GM19240 (cell line): ENCODE measurements around the gene MSS51.

ENCODE experiments used
- DNase-seq: peaks from one replicate; pipeline ENCODE4 v3.0.0; 2011; ENCODE audit warnings: low spot score; ENCODE audit not compliant: insufficient read length

MSS51 gene

DNA sequence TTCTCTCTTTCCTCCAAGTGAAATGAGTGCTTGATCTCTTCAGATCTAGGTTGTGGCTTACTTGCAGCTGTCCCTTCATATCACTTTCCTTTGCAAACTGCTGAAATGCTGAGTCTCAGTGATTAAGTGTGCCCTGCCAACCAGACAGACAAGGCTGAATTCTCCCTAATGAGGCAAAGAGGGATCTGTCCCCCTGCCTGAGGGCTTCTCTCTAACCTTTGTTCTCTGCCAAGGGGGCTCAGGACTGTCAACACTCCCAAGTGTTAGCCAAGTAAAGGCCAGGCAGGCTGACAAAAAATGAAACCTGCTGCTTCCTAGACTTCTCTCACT lies at the start of gene MSS51:
MSS51 (minus strand) TSS at position 24 of the 330 bp plus-strand sequence. CDS start 5,277 bp downstream, outside the sequence.
- DNase-seq: no peak

DNA sequence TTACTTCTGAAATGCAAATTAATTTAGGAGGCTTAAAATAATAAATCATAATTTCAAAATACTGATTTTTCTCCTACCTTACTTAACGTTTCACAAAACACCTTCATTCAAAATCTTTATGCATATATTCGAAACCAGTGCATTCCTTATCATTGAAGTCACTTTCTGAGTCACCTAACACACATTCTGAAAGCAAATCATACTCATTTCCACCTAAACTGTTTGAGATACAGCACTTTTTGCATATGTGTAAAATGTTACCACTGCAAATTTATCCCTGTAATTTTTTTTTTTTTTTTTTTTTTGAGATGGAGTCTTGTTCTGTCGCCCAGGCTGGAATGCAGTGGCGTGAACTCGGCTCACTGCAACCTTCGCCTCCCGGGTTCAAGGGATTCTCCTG lies 46.8 kb upstream of the MSS51 start:
- no peak for DNase-seq

DNA sequence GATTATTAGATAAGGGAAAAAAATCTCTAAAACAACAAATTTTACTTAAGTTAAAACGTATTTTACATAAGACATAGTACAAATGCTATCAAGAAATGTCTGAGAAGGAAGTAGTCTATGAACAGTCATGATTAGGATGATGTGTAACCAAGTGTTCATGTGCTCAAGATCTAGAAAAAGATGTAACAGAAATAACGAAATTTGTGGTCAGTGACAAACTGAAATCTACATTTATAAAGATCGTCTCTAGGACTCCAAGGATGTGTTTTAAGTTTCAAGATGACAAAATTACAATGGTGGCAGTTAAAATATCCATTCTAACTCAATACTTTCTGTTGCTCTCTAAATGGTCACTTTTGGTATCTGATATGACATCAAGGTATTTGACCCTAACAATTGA lies 45.3 kb upstream of the MSS51 start:
- no peak for DNase-seq

DNA sequence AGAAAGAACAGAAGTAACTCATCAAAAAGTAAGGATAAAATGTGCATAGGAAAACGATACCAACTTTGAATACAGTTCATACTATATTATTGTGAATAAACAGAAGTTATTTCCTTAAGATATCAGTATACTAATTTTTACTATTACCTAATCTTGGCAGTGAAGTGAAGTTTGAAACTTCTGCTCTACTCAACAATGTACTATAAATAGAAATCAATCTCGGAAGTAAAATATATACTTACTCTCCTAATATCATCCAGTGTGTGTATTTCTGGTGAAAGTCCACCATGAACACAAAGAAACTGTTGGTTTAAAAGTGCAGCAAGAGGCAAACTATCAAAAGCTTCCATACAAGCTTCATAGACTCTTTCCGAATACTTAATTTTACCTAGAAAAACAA lies 37.9 kb upstream of the MSS51 start:
- DNase-seq: no peak

DNA sequence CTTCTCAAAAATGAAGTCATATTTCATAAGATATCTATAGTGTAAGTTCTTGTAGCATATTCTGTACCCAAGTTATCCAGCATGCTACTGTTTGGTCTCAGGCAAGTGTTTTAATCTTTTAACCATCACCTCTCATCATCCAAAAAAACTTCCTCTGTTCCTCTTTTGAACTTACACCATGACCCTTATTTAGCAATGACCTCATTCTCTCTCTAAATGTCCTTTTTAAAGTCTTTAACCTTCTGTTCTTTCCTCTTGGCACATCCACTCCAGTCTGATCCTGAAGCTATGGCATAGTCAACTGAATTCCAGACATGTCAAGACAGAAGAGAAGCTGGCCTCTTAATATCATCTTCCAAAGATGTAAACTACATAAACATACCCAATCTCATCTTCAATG lies 36.2 kb upstream of the MSS51 start:
- DNase-seq: no peak

DNA sequence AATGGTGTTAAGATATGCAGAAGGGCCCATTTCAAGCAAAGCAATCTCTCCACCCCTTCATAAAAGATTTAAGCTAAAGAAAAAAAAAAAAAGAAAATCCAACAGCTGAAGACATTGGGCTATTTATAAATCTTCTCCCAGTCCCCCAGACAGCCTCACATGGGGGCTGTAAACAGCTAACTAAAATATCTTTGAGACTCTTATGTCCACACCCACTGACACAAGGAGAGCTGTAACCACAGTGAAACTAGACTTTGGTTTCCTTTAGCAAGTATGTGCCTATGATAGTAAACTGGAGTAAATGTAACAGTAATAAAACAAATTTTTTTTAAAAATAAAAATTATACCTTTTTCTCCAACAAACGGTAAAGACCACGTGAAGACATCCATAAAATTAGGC lies 33.8 kb upstream of the MSS51 start:
- no peak for DNase-seq

DNA sequence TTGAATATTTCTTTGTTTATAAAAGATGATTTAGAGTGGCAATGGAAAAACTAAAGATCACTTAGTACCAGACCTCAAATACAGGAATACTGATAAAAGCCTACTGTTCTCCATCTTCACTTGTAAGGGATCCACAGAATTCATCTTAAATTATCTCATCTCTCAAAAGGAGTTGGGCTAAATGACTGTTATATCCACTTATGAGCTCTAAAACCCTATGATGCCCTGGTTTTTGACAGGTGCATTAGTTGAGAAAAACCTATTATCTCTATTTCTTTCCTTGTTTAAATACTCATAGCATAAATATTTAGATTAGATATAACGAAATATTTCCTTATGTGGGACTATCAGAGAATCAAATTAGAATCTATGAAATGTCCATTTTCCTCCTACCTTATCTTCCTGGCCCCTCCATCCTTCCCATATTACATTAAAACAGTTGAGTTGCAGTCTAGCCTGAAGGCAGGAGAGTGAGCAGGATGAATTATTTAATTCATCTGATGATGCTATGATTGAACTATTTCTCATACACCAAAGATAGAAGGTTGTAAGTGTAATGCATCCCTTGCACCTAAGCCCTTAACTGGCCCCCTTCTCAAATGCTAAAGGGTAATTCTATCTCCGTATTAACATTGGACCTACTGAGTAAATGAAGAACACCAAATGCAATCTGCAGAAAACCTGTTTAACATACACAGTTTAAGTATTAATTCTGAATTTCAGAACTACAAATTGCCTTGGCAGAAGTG lies 32.8 kb upstream of the MSS51 start:
- no peak for DNase-seq

DNA sequence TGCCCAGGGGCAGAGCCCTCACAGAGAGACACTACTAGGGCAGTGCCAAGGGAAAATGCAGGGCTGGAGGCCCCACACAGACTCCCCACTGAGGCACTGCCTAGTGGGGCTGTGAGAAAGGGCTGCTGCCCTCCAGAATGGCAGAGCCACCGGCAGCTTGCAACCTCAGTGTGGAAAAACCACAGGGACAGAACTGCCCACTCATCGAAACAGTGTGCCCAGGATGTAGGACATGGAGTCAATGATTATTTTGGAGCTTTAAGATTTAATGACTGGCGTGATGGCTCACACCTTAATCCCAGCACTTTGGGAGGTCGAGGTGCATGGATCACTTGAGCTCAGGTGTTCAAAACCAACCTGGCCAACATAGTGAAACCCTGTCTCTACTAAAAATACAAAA lies 27.5 kb upstream of the MSS51 start:
- no peak for DNase-seq

DNA sequence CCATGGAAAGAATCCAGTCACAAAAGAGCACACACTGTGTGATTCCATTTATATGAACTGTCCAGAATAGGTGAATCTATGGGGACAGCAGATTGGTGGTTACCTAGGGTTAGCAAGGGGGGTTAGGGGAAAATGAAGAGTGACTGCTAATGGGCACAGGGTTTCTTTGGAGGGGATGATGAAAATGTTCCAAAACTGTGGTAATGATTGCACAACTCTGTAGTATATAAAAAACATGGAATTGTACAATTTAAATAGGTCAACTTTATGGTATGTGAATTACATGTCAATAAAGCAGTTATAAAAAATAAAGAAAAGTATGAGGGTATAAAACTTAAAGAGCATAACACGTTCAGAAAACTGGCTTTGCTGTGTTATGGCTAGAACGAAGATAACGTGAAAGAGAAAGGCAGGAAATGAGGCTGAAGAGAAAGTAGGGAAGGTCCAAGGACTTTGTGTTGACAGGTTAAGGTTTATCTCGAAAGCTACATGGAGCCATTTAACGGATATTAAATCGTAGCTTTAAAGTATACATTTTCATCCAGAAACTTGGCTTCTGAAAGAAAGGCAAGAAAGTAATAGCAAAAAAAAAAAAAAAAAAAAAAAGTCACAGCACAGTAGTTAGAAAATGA lies 26.4 kb upstream of the MSS51 start:
- DNase-seq: no peak

DNA sequence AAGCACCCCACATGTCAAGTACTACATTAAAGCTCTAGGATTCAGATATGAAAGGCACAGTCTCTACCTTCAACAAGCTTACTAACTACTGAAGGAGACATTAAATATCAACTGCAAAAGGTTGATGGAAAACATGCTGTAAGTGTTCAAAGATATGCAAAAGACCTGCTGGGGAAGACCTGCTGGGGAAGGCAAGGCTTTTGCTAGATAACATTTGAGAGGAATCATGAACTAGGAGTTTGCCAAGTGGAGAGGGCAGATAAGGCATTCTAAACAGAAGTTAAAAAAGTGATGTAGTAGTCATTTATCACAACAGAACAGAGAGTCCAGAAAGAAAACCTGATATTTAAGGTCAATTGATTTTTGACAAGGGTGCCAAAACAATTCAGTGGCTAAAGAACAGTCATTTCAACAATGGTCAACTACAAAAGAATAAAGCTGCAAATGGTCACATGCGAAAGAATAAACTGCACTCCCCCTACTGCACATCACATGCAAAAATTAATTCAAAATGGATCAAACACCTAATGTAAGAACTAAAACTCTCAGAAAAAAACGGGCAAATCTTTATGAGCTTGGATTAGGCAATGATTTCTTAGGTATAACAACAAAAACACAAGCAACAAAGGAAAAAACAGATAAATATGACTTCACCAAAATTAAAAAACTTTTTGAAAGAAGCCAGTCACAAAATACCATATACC lies 23.0 kb upstream of the MSS51 start:
- DNase-seq: no peak

DNA sequence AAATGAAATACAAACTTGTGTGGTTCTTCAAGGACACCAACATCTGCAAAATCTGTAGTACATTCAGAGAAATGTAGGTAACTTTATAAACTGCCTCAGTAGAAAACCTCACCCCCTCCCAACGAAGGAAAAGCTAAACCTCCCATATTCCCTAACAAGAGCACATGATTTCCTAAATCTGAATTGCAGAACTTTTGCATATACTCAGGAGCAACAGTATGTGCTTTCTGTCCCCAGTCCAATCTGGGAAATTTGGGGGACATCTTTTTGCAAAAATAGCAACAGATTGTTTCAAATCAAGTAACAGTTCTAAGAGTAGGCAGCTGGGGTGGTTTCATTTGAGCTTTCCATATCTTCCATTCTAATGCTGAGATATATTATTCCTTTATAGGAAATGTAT lies 15.8 kb upstream of the MSS51 start:
- DNase-seq: no peak

DNA sequence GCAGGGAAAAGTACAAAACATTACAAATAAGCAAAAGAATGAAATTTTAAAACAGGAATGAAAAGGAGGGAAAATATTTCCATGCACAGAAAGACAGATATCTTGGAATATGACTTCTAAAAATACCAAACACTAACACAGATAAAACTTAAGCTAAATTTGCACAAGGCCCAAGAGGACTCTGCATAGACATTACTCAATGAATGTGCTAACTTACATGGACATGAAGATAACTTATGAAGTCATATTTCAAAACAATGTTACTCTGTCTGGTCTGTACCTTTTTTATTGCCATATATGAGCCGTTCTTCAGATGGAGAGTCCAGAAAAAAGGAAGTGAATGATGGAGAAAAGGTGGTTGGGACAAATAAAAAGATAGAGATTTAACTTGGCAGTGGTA lies 15.0 kb upstream of the MSS51 start:
- DNase-seq: no peak

DNA sequence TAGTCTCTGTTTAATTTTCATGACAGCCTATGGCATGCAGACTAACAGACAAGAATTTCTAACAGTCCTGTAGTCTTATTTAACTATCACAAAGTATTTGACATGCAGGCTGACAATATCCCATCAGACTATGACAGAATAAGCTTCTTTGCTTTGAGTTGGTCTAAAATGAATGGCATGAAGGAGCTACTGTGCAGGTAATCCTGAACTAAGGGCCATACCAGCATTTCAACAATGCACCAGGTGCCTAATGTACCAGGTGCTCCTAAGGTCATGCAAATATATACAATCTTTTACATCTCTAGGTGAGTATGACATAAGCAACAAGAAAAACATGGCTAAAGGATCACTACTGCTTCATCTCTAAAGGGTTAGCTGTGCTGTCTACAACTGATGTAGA lies 13.6 kb upstream of the MSS51 start:
- DNase-seq: no peak

DNA sequence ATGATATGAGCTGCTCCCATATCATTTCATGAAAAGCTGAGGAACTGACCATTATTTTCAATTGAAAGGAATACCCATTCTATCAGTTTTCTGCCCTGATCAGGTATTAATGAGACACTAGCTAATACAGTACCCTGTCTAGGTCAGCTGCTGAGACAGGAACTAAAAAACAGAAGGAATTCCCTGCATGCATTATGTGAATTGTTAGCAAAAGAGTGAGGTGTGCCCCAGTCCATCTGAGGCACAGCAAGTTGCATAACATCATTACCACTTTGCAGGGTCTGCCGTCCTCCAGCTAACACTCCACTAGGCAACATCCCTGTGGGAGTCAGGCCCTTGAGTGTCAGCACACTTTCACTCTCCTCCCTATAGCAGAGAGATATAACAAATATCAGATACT lies 11.1 kb upstream of the MSS51 start:
- DNase-seq: no peak

DNA sequence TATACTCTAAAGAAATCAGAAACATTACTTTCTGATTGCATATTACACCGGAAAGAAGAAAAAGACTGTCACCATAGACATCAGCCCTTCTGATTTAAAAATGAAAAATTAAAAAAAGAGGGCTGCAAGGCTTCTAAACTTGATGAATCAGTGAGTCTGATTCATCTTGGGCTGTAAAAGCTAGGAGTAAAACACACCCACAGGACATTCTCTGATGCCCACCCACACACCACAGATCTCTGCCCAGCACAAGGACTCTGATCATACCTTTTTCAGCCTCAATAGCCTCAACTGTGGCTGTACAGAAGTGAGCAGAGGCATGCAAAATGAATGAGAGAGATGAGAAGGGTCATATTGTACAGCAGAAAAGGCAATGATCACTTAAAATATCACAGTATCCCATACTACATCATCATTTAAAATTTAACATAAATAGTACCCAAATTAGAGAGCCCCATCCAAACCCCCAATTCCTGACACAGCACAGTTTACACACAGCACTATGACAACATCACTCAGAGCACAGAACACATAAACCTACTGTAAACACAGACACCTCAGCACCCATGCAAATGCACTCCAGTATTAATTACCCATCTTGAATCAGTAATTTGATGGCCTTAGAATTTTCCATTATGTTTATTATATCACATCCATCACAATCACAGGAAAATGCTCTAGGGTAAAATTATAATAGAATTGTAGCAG lies 6.4 kb upstream of the MSS51 start:
- no peak for DNase-seq

DNA sequence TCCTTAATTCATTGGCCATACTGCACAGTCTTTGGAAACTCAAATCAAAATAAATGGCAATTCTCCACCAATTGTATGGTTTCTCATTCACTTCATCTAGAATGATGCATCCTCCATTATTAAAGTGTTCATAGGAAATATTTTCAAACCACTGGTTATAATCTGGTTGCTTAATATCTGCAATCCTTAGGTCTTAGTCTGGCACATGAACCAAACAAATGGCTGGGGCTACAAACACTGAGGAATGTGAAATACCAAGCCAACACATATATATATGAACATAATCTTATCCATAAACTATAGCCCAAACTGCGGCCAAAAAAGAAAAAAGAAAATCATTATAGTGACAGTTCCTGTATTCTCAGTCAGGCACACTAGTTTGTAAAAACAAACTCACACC lies 5.7 kb upstream of the MSS51 start:
- DNase-seq: no peak

DNA sequence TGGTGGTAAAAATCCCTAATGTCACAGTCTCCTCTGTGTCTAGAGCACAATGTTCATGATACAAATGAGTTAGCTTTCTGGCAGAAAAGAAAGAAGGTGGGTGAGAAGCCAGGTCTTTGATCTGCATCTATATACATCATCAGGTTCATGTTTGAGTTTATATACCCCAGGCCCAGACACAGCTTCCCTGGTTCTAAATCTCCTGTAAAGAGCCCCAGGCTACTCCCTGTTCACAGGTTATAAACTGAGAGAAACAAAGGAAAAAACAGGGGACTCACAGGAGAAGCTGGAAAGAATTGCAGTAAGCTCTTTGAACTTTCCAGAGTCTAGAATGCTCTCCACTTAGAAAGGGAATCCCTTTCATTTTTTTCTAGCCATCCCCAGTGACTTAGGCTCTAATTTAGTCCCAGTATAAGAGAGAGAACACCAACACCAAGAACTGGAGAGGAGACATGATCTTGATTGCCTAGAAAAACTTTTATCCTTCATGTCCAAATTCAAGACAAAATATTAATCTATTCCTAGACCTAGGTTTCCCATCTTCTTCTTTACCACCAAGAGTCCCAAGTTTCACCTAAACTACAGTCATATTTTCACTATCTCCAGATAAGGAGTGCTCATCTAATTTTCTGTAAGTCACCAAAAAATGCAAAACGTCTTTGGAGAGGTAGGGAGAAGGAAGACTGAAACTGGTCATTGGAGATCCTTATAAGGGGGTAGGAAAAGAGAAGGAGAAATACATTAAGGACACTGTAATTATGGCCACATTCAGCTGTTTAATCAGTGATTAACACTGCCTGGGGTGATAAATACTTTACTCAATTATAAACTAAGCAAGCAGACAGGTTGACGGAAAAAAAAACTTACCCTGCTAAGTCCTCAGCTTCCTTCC lies 469 bp downstream of the MSS51 start:
- no peak for DNase-seq

DNA sequence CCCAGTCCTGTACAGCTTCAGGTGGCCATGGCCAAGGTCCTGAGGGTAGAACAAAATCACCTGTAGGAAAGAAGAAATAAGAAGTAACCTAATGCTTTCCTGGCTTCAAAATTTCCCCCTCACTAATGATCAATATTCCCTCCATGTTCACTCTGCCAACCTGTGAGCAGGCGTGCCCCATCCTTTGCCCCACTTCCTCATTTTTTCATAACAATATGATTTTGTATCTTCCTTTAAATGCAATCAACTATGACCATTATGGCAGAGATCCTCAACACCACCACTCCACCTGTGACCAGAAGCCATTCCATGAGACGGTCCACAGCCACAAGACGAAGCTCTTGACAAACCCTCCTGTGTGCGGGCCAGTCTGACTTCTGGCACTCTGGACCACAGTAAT lies 7.0 kb downstream of the MSS51 start:
- no peak for DNase-seq

DNA sequence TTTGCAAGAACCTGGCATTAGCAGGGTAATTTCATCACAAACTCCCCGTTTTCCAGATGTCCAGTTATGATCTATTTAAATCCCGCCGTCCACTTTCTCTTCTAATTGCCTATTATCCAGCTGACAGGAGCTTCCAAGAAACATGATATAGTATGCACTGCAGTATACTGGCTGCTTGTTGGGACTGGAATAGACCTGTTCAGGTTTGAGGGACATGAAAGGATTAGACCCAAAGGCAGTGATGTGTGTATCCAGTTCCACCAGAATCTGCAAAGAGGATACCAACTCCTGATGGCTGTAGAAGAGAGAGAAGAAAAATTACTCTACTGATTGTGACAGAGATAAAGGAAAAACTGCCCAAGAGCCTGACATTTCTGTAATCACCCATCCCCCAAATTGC lies 8.9 kb downstream of the MSS51 start:
- DNase-seq: no peak

DNA sequence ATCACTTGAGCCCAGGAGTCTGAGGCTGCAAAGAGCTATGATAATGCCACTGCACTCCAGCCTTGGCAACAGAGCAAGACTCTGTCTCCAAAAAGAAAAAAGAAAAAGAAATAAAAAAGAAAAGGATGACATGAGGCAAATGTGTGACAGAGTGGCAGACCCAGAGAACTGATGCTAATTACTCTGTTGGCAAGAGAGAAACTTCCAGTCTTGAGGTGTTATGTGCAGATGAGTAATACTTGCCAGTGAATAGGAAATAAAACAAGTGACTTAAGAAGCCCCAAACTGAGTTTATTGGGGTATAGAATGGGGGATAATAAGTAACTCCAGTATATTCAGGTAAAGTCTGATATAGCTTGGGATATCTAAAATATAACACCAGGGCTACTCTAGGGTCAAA lies 10.1 kb downstream of the MSS51 start:
- no peak for DNase-seq

DNA sequence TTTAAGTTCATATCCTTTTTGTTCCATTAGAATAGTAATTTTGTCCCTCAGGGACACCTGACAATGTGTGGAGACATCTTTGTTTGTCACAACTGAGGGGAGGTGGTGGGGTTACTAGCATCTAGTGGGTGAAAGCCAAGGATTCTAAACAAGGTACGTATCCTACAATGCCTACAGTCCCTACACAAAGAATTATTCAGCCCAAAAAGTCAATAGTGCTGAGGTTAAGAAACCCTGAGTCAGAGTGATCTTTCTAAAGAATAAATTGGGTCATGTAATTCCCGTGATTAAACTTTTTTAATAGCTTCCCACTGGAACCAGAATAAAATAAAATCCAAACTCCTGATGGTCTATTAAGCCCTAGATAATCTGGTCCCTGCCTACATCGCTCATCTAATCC lies 16.8 kb downstream of the MSS51 start:
- no peak for DNase-seq
